CD4-positive, alpha-beta T cell treated with Interleukin-12 subunit alpha and Interleukin-12 subunit beta, for 1 hour (primary cell): ENCODE data around the gene ABCA13.
A peak's percentile ranks its signal among the peaks of the same experiment; 100 is the strongest.

Experiments
- DNase-seq: peaks from one replicate; pipeline ENCODE4 v3.0.0-alpha.2; 2020

The ABCA13 gene

GRCh38 chr7:48299580-48300169, 128.4 kb downstream of the ABCA13 start:
- peak; percentile 6 for DNase-seq

GRCh38 chr7:48300301-48300700, 129.0 kb downstream of the ABCA13 start:
- no peak for DNase-seq

- no peak for DNase-seq
These were observed 129.9 kb downstream of the ABCA13 start for GRCh38 chr7:48301201-48301600.

GRCh38 chr7:48304641-48305040, 133.4 kb downstream of the ABCA13 start:
- DNase-seq: no peak

GRCh38 chr7:48305661-48306060, 134.4 kb downstream of the ABCA13 start:
- no peak for DNase-seq

GRCh38 chr7:48307041-48307714, 135.9 kb downstream of the ABCA13 start:
- no peak for DNase-seq

GRCh38 chr7:48309720-48310119, 138.5 kb downstream of the ABCA13 start:
- DNase-seq: no peak

- DNase-seq: no peak
These were observed 140.3 kb downstream of the ABCA13 start for GRCh38 chr7:48311464-48312100.

- no peak for DNase-seq
These were observed 140.9 kb downstream of the ABCA13 start for GRCh38 chr7:48312151-48312550.

GRCh38 chr7:48316768-48317167, 145.5 kb downstream of the ABCA13 start:
- DNase-seq: no peak

GRCh38 chr7:48317360-48317759, 146.1 kb downstream of the ABCA13 start:
- no peak for DNase-seq

- DNase-seq: no peak
These were observed 150.2 kb downstream of the ABCA13 start for GRCh38 chr7:48321319-48322010.

GRCh38 chr7:48337012-48337621, 165.9 kb downstream of the ABCA13 start:
- DNase-seq: no peak

GRCh38 chr7:48337781-48338180, 166.5 kb downstream of the ABCA13 start:
- DNase-seq: no peak

- DNase-seq: no peak
These were observed 176.1 kb downstream of the ABCA13 start for GRCh38 chr7:48347230-48347825.

- DNase-seq: no peak
These were observed 179.3 kb downstream of the ABCA13 start for GRCh38 chr7:48350515-48350914.

GRCh38 chr7:48351900-48352299, 180.6 kb downstream of the ABCA13 start:
- DNase-seq: no peak

- no peak for DNase-seq
These were observed 184.1 kb downstream of the ABCA13 start for GRCh38 chr7:48355346-48355745.

GRCh38 chr7:48360574-48360973, 189.3 kb downstream of the ABCA13 start:
- DNase-seq: no peak

- DNase-seq: no peak
These were observed 191.9 kb downstream of the ABCA13 start for GRCh38 chr7:48363174-48363573.

- DNase-seq: no peak
These were observed 193.8 kb downstream of the ABCA13 start for GRCh38 chr7:48365010-48365409.

- DNase-seq: no peak
These were observed 194.8 kb downstream of the ABCA13 start for GRCh38 chr7:48366096-48366495.

GRCh38 chr7:48376263-48376662, 205.0 kb downstream of the ABCA13 start:
- no peak for DNase-seq
